Chondrocyte (in vitro differentiated cells): Measurements from ENCODE around the gene CDH24. TPM values are rescaled to one million over a fixed set of nuclear protein-coding genes. Genes with fewer than 3 reads are reported as not detected.

Source experiments
- DNase-seq: peaks from one replicate; pipeline ENCODE4 v3.0.0; 2021; ENCODE audit warnings: mixed read lengths, low spot score
- H3K27ac Mint-ChIP-seq: one replicate; pipeline ENCODE4 v1.8.0; 2021; ENCODE audit warnings: mild to moderate bottlenecking, moderate library complexity, mixed read lengths; ENCODE audit not compliant: unreplicated experiment
- H3K27me3 Mint-ChIP-seq: 2 replicates; pipeline ENCODE4 v1.8.0; 2021; ENCODE audit warnings: low read depth, mixed read lengths
- H3K36me3 Mint-ChIP-seq: 2 replicates; pipeline ENCODE4 v1.8.0; 2021; ENCODE audit warnings: low read depth, mixed read lengths
- H3K4me1 Mint-ChIP-seq: 2 replicates; pipeline ENCODE4 v1.8.0; 2021; ENCODE audit warnings: low read depth, mild to moderate bottlenecking, mixed read lengths
- H3K4me3 Mint-ChIP-seq: one replicate; pipeline ENCODE4 v1.8.0; 2021; ENCODE audit warnings: mild to moderate bottlenecking, moderate library complexity, mixed read lengths; ENCODE audit not compliant: unreplicated experiment
- H3K9me3 Mint-ChIP-seq: 2 replicates; pipeline ENCODE4 v1.8.0; 2021; ENCODE audit warnings: low read depth, mixed read lengths
- CTCF ChIP-seq: fragments of 200-600 bp; sonication (generic); IDR thresholded peaks from 2 replicates; pipeline ENCODE4 v1.5.0; 2021; ENCODE audit warnings: antibody characterized with exemption, mild to moderate bottlenecking, moderate library complexity
- total RNA-seq: library from RNA; stranded (reverse); gene quantifications from 3 replicates; pipeline ENCODE4 v1.2.1, GENCODE V29; 2021

Gene CDH24
- total RNA-seq, 1 donor from 2014 or later, result 10.2 TPM

GRCh38 chr14:22997676-22998323 lies 59.5 kb downstream of the CDH24 start:
- Mint-ChIP-seq H3K36me3 (no peaks in the 10 kb centered on the region), H3K4me3 (no peak overlapping the region), H3K27ac (no peak overlapping the region), H3K4me1 (peaks cover 20% of the 10 kb centered on the region), H3K9me3 (no peaks in the 10 kb centered on the region), H3K27me3 (no peaks in the 10 kb centered on the region)
- no peak for TF ChIP-seq CTCF
- DNase-seq, result no peak

Other genes with a start within 250 kb of the CDH24 start
- 0.46 to 1.5 TPM (median 1.5 TPM) in 3 replicates for gene SLC7A7, start 242.1 kb downstream of the CDH24 start, total RNA-seq
- 71.5 to 93.2 TPM (median 74.7 TPM) in 3 replicates for gene MRPL52, start 227.6 kb downstream of the CDH24 start, total RNA-seq
- gene MMP14, start 220.9 kb downstream of the CDH24 start, total RNA-seq, result 486 to 1,030 TPM (median 987 TPM) in 3 replicates
- gene LRP10, start 185.8 kb downstream of the CDH24 start, total RNA-seq, result 124 to 168 TPM (median 167 TPM) in 3 replicates
- gene REM2, start 174.3 kb downstream of the CDH24 start, total RNA-seq, result 0.10 TPM in 1 of 3 replicates, not detected in the others
- 51.3 to 72.0 TPM (median 53.1 TPM) in 3 replicates for gene RBM23, start 138.4 kb downstream of the CDH24 start, total RNA-seq
- 42.0 to 59.5 TPM (median 50.4 TPM) in 3 replicates for gene PRMT5, start 128.1 kb downstream of the CDH24 start, total RNA-seq
- gene HAUS4, start 100.4 kb downstream of the CDH24 start, total RNA-seq, result 27.6 to 35.2 TPM (median 29.3 TPM) in 3 replicates
- 56.5 to 124 TPM (median 124 TPM) in 3 replicates for gene AJUBA, start 75.0 kb downstream of the CDH24 start, total RNA-seq
- gene C14orf93, start 47.4 kb downstream of the CDH24 start, total RNA-seq, result 6.0 to 7.6 TPM (median 6.0 TPM) in 3 replicates
- 151 to 207 TPM (median 172 TPM) in 3 replicates for gene PSMB5, start 22.6 kb downstream of the CDH24 start, total RNA-seq
- not detected in 3 replicates for gene PSMB11, start 15.3 kb downstream of the CDH24 start, total RNA-seq
- gene ACIN1, start 37.6 kb upstream of the CDH24 start, total RNA-seq, result 129 to 169 TPM (median 137 TPM) in 3 replicates
- gene C14orf119, start 38.0 kb upstream of the CDH24 start, total RNA-seq, result 51.0 to 56.8 TPM (median 52.5 TPM) in 3 replicates
- not detected in 3 replicates for gene CIROP, start 47.5 kb upstream of the CDH24 start, total RNA-seq
- gene CEBPE, start 61.7 kb upstream of the CDH24 start, total RNA-seq, result not detected in 3 replicates
- 0.31 to 0.89 TPM (median 0.45 TPM) in 3 replicates for gene SLC7A8, start 126.1 kb upstream of the CDH24 start, total RNA-seq
- not detected in 3 replicates for gene RNF212B, start 180.4 kb upstream of the CDH24 start, total RNA-seq
- 7.3 to 8.2 TPM (median 7.6 TPM) in 3 replicates for gene HOMEZ, start 228.6 kb upstream of the CDH24 start, total RNA-seq
- 11.0 to 20.7 TPM (median 11.2 TPM) in 3 replicates for gene PPP1R3E, start 245.3 kb upstream of the CDH24 start, total RNA-seq
- 21.8 to 34.2 TPM (median 25.9 TPM) in 3 replicates for gene BCL2L2, start 249.3 kb upstream of the CDH24 start, total RNA-seq